Suppressor macrophage treated with lipopolysaccharide for 4 hours (primary cell): ENCODE results near the gene MICU2.
A peak's percentile ranks its signal among the peaks of the same experiment; 100 is the strongest.

Experiments
- DNase-seq: peaks from one replicate; pipeline ENCODE4 v3.0.0-alpha.2; 2020

Gene MICU2

GRCh38 chr13:21542563-21542962, 61.4 kb downstream of the MICU2 start:
- DNase-seq = no peak

GRCh38 chr13:21541980-21542379, 62.0 kb downstream of the MICU2 start:
- DNase-seq = no peak

GRCh38 chr13:21541271-21541670, 62.7 kb downstream of the MICU2 start:
- no peak for DNase-seq

GRCh38 chr13:21539687-21540086, 64.3 kb downstream of the MICU2 start:
- DNase-seq = no peak

- DNase-seq = no peak
These were observed 65.2 kb downstream of the MICU2 start for GRCh38 chr13:21538753-21539152.

- DNase-seq = no peak
These were observed 65.7 kb downstream of the MICU2 start for GRCh38 chr13:21538280-21538679.

- peak; percentile 6 for DNase-seq
These were observed 66.9 kb downstream of the MICU2 start for GRCh38 chr13:21537105-21537504.

GRCh38 chr13:21534760-21535159, 69.2 kb downstream of the MICU2 start:
- DNase-seq = no peak

- DNase-seq = no peak
These were observed 72.5 kb downstream of the MICU2 start for GRCh38 chr13:21531455-21531854.

- DNase-seq = no peak
These were observed 73.3 kb downstream of the MICU2 start for GRCh38 chr13:21530656-21531055.

- no peak for DNase-seq
These were observed 74.7 kb downstream of the MICU2 start for GRCh38 chr13:21529146-21529893.

- no peak for DNase-seq
These were observed 75.4 kb downstream of the MICU2 start for GRCh38 chr13:21528616-21529015.

GRCh38 chr13:21526707-21527540, 77.0 kb downstream of the MICU2 start:
- DNase-seq = no peak

GRCh38 chr13:21522847-21523246, 81.1 kb downstream of the MICU2 start:
- DNase-seq = no peak

- DNase-seq = no peak
These were observed 81.8 kb downstream of the MICU2 start for GRCh38 chr13:21522130-21522529.

- no peak for DNase-seq
These were observed 85.3 kb downstream of the MICU2 start for GRCh38 chr13:21518617-21519144.

- DNase-seq = no peak
These were observed 86.4 kb downstream of the MICU2 start for GRCh38 chr13:21517576-21517975.

- no peak for DNase-seq
These were observed 87.2 kb downstream of the MICU2 start for GRCh38 chr13:21516805-21517204.

GRCh38 chr13:21511849-21512248, 92.1 kb downstream of the MICU2 start:
- no peak for DNase-seq

GRCh38 chr13:21504379-21504778, 99.6 kb downstream of the MICU2 start:
- DNase-seq = no peak

GRCh38 chr13:21501686-21502085, 102.3 kb downstream of the MICU2 start:
- DNase-seq = no peak

- DNase-seq = no peak
These were observed 117.6 kb downstream of the MICU2 start for GRCh38 chr13:21486322-21486721.

GRCh38 chr13:21483748-21484147, 120.2 kb downstream of the MICU2 start:
- no peak for DNase-seq

- no peak for DNase-seq
These were observed 122.6 kb downstream of the MICU2 start for GRCh38 chr13:21481359-21481758.
